GM19372 (cell line): ENCODE results near the gene GDF7.

Source experiments
- ATAC-seq: cut with Tn5 transposase; IDR thresholded peaks from one replicate; pipeline ENCODE4 v1.9.1; 2021; ENCODE audit warnings: mild to moderate bottlenecking, low read depth, moderate library complexity; ENCODE audit not compliant: unreplicated experiment

Gene GDF7

DNA sequence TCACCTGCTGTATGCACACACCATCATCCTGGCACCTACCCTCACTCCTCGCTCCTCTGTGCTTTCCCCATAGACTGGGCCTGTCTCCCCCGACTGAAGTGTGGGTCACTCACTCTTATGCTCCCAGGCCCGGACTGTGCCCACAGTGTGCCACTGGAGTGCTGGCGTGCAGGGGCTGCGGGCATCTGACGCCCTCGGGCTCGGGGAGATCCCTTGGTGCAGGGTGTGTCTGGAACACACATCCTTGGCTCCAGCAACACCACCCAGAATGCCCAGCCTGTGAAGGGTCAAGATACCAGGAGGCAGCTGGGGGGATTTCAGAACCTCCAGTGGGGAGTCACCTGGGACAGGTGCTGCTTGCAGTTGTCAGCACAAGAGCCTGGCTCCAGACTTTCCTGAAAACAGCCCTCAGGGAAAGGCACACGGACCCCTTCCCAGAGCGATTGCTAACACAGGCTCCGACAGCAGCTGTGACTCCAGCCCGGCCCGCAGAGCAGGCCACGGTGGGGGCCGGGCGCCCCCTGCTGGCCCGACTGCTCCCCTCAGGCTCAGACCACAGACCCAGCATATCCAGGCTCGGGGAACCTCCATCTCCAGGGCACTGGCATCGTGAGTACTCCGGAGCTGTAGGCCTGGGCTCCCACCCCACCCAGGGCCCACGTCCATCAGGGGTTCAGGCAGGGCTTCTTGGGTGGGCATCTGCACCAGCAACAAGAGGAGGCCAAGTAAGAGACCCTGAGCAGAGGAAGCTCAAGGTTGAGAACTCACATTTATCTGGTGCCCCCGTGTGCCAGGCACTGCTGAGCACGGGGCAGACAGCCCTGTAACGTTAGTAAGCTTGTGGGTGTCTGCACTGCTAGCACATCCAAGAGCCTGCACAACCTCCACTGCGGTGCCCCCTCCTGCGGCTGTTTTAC, 24.6 kb upstream of the GDF7 start:
- peak; percentile 100 for ATAC-seq

DNA sequence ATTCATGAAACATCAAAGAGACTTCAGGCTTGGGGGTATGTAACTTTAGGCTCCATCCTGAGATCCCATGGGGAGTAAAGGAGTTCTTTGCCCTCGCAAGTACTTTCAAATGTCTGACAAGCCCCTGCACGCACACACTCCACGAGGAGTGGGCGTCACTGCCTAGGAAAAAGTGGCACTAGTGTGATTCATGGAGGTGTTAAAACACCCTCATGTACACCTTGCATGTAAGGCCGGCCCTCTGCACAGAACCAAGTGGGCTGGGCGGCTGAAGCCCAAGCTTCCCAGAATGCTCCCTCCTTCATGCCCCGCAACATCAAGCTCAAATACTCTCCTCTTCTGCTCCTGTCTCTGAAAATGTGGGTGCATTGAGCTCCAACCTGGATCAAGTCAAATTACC, 23.9 kb upstream of the GDF7 start:
- ATAC-seq: no peak

- ATAC-seq: no peak
These were observed 23.1 kb upstream of the GDF7 start for GRCh38 chr2:20643826-20644225.

DNA sequence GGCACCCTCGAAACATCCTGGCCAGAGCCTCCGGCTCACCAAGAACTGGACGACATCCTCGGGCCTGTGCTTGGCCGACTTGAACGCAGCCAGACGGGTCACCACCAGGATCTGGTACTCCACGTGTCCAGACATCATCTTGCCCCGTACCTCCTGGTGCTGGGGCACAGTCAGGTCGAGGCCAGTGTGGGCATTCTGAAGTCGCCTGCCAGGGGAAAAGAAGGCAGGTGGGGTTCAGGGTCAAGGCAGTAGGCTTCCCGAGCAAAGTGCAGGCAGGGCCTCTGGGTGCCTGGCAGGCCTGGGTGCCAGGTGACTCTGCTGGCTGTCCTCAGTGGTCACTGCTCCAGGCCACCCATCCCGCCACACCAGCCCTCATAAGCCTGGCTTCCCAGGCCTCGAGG, 21.6 kb upstream of the GDF7 start:
- no peak for ATAC-seq

GRCh38 chr2:20645761-20646160, 21.2 kb upstream of the GDF7 start:
- ATAC-seq: no peak

DNA sequence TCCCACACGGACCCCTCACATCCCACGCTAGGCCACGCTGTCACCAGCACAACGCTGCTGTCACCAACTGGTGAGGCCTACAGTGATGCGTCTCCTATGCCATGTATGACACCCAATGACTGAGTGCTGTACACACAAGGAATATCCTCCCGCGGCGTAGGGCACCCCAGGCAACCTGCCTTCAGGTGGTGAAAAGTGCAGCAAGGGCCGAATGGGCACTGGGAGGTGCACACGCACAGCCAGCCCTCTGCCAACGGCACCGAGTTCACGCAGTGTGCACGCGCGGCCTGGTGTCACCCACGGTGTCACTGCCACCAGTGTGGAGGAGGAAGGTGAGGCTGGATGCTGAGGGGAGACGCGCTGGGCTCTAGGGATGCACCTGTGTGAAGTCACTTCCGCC, 20.5 kb upstream of the GDF7 start:
- no peak for ATAC-seq

GRCh38 chr2:20647211-20647610, 19.7 kb upstream of the GDF7 start:
- no peak for ATAC-seq

DNA sequence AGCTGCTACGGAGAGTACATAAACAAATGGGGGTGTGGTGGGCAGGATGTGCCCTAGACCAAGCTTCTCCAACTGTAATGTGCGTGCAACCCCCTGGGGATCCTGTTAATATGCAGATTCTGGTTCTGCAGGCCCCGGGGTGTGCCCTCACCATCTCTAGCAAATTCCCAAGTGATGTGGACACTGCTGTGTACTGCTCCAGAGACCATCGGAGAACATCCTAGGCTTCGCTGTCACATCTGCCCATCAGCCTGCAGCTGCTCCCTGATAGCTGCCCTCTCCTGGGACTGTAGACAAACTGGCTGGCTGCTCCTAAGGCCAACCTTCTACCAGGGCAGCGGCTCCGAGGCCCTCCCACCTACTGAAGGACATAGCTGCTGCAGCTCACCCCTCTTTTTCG, 19.2 kb upstream of the GDF7 start:
- ATAC-seq: no peak

DNA sequence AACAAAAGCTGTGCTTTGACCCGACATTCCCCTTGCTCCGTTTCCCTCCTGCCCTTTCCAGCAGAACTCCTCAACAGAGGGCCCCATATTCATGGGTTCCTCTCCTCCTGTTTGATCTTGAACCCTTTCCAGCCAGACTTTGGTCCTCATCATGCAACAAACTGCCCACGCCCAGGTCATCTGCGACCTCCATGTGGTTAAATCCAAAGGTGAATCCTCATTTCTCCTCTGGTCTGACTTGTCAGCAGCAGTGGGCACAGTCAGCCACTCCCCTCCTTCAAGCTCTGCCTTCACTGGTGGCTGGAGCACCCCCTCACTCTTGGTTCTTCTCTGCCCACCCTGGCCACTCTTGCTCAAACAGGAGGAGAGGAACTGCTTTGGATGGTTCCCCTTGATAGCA, 18.7 kb upstream of the GDF7 start:
- ATAC-seq: no peak

DNA sequence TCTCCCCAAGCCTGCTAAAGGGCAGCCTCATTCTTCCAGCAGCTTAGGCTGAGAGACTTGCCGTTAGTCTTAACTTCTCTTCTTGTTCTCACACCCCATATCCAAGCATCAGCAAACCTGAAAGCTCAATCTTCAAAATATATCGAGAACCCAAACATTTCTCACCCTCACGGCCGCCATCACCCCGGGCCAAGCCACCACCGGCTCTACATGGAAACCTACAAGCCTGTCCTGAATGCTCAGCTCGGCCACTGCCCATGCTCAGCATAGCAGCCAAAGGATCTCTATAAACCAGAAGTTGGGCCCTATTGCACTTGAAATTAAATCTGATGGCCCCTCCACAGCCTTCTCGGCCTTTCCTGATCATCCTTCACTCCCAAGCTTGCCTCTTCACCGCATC, 18.1 kb upstream of the GDF7 start:
- ATAC-seq: no peak

GRCh38 chr2:20649576-20649975, 17.4 kb upstream of the GDF7 start:
- ATAC-seq: no peak

GRCh38 chr2:20649976-20650375, 17.0 kb upstream of the GDF7 start:
- no peak for ATAC-seq

GRCh38 chr2:20650393-20650876, 16.5 kb upstream of the GDF7 start:
- no peak for ATAC-seq

DNA sequence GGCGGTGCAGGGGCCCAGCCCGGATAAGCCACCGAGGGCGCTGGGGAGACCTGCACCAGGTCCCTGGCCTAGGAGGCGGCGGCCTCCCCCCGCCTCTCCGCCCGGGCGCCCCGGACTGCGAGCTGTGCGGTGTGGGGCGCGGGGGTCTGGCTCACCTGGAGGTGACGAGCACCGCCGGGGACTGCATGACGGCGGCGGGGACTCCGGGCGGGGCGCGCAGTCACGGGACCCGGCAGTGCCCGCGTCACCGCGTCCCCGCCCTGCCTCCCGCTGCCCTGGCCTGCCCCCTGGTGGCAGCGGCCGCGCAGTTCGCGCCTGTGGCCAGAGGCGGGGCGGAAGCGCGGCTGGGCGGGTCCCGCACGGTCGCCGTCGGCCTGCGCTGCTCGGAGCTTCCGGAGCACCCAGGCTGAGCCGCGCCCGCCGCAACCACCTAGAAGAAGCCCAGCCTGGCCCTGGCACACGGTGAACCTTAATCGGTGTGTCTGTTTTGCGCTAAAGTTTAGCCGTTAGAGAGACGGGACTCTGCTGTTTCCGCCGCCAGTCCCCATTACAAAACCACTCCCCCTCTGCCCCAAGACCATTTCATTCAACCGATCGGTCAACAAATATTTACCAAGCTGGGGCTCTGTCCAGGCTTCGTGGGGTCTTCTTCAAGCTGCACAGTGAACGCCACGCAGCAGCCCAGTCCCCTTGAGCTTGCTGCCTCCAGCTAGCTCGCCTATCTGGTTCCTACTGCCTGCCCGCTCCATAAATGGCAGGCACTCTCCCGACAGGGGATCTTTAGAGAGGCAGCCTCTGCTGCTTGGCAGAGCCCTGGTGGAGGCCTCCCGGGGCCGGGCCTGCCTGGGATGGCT, 15.8 kb upstream of the GDF7 start, which contains the start of gene HS1BP3:
Gene HS1BP3, minus strand, starts transcription at position 222 of the 854 bp plus-strand sequence. Its CDS starts 35 bp downstream, at position 187.
- peak; percentile 97 for ATAC-seq

DNA sequence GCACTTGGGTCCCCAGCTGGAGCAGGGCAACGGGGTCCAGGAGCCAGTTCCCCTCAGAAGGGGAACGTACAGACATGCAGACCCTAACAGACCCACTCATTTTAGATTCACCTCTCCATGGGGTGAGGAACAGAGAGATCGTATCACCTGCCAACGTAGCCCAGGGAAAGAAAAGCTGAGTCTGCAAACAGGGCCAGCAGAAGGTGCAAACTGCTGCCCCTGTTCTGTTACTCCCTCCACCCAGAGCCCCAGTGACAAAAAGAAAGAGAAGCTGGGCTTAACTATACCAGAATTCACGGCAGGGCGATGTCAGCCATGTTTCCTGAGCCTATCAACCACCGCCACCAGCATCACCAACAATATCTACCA, 15.2 kb upstream of the GDF7 start:
- no peak for ATAC-seq

GRCh38 chr2:20652141-20652540, 14.8 kb upstream of the GDF7 start:
- no peak for ATAC-seq

DNA sequence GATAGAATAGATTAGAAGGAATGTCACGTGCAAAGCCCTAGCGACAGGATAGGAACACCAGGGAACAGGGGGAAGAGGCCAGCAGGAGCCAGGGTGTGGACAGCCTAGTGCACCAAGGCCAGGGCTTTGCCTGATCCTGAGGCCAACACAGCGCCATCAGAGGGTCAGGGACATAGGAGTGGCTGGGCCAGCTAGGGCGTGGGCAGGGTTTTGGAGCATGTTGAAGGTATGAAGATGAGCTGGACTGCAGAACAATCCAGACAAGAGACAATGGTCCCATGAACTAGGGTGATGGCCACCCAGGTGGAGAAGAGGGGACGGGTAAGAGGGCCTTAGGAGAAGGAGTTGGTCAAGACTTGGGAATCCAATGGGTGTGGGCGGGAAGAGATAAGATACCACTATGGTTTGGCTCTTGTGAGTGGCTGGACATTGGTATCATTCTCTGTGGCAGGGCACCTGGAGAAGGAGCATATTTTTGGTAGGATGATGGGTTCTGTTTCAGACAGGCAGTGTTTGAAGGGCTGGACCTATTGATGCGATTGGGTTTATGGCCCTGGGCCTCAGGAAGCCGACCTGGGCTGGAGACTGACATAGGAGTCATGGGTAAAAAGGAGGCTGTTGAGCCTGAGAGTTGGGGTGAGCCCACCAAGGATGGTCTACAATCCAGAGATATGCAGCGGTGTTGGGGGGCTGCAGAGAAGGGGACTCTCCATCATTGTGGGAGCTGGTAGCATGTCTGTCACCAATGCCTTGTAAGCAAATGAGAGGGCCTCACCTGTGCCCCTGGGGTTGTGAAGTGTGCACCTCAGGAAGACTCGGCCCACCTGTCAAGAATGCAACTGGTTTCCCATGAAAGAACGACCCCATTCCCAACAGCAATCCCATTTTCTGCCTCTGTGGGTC, 14.0 kb upstream of the GDF7 start:
- no peak for ATAC-seq

DNA sequence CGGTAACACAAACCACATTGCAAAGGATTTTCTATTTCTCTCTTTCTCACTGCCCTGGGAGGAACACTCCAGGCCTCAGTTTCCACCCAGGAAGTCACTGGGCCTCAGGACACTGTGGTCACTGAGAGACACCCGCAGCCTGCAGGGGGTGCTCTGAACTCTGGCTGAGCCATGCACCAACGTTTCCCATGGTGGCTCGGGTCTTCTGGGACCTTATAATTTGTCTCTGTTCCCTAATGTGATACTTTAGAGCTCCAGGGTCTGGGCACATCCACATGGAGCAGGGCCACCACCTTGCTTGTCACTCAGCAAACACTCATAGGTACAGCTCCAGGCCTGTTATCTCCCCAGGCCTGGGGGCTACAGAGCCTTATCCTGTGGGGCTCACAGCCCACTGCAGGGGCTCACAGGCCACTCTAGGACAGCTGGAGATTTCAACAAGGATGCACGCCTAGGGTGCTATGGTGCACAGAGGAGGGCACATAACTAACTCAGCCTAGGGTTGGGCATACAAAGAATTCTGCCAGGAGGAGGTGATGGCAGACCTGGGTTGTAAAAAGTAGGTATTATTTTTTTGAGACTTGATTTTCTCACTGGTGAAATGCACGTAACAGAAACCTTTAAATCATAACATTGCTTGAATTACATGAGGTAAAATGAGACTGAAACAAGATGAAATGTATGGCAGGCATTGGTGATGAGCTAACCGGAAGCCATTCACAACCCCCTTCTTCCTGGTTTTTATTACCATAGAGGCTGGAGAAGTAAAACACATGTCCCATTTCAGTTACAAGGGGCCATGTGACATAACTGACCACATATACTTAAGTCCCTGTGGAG, 13.0 kb upstream of the GDF7 start:
- no peak for ATAC-seq

DNA sequence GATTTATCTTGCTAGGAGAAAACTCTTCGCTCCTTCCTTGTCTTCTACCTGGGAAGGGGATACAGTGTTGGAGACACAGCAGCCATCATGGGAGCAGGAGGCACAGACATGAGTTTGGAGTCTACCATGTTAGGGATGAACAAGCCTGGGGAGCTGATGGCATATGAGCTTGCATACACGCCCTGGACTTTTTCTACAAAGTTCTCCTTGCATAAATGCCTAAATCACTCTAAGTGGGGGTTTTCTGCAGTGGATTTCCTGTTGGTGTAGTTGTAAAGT, 12.5 kb upstream of the GDF7 start:
- no peak for ATAC-seq

- ATAC-seq: no peak
These were observed 10.4 kb upstream of the GDF7 start for GRCh38 chr2:20656561-20656960.
